COR-L47 (cell line): ENCODE measurements around the gene ADAMTS3.

ENCODE experiments used
- DNase-seq: peaks from one replicate; lab custom pipeline; 2025; lab: John Stamatoyannopoulos, UW

Gene ADAMTS3

GRCh38 chr4:72290737-72291136 is 278.3 kb downstream of the ADAMTS3 start:
- no peak for DNase-seq

- DNase-seq = no peak
These were observed 282.1 kb downstream of the ADAMTS3 start for GRCh38 chr4:72286910-72287309.

GRCh38 chr4:72286185-72286584 is 282.8 kb downstream of the ADAMTS3 start:
- no peak for DNase-seq

DNA sequence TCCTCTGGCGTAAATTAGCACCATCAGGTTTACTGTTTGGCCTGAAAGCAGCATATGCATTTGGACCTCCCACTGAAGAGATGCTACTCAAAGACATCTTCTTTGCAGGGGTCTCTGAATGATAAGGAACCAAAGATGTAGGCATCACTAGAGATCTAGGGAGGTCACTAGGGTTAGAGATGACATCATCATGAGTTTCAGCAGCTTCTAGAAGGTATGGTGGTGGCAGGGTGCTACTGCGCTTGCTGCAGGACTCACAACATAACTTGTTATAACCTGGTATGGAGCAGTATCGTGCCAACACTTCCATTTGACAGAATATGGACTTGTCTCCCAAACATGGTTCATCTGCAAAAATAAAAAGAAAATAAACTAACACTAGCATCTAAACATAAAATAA is 285.7 kb downstream of the ADAMTS3 start:
- DNase-seq = no peak

GRCh38 chr4:72280252-72280651 is 288.8 kb downstream of the ADAMTS3 start:
- DNase-seq = no peak

- DNase-seq = no peak
These were observed 293.6 kb downstream of the ADAMTS3 start for GRCh38 chr4:72275381-72275780.

- no peak for DNase-seq
These were observed 294.8 kb downstream of the ADAMTS3 start for GRCh38 chr4:72274251-72274650.

DNA sequence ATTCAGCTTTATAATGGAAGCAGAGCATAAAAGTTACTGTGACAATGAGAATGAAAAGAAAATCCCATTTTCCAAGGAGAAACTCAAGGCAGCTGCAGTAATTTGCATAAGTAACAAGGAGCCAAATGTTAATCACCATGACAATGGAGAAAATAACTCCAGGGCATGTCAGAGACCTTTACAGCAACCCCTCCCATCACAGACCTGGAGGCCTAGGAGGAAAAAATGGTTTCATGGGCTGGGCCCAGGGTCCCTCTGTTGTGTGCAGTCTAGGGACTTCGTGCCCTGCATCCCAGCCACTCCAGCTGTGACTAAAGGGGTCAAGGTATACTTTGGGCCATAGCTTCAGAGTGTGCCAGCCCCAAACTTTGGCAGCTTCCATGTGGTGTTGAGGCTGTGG is 313.8 kb downstream of the ADAMTS3 start:
- no peak for DNase-seq

GRCh38 chr4:72243641-72244040 is 325.4 kb downstream of the ADAMTS3 start:
- DNase-seq = no peak

DNA sequence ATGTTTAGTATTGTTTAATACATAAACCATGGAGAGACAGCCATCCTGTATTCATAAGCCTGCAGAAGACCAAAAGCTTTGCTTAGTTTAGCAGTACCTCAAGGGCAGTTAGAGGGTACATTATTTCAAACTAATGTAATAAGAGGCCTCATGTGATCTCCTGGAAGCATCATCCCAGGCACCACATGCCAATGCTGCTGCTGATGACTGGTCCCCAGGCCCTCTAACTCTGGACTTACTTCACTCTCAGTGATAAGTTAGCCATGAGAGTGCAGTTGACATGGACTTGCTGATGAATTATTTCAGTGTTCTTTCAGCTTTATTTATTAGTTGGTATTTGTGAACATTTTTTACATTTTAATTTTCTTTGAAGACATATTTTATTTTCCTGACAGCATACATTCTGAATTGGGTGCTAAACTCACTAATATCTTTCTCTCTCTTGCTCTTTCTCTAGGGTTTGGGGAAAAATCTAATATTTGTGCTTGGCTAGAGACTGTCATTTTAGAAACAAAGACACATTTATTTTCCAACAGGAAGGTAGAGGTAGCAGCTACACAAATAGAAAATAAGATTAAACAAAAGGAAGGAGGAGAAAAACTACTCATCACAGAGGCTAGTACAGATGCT is 329.4 kb downstream of the ADAMTS3 start:
- DNase-seq = no peak
